Fibroblast of lung (primary cell): Measurements from ENCODE around the gene OR10P1. TPM values are rescaled to one million over a fixed set of nuclear protein-coding genes. Genes with fewer than 3 reads are reported as not detected.
A peak's percentile ranks its signal among the peaks of the same experiment; 100 is the strongest.

Experiments used
- DNase-seq, 2 donors: peaks; one replicate each; pipeline versions ENCODE4 v3.0.0 to v3.0.0-alpha.2; 2010; ENCODE audit warnings: low read depth in 2 of 2
- H2AFZ ChIP-seq: 2 replicates; pipeline ENCODE4 v1.5.1; 2012; ENCODE audit warnings: low read length, control low read depth, inconsistent platforms
- H3K27ac ChIP-seq: 2 replicates; pipeline ENCODE4 v1.5.1; 2011; ENCODE audit warnings: low read length, control low read depth; ENCODE audit not compliant: insufficient read depth
- H3K27me3 ChIP-seq: 2 replicates; pipeline ENCODE4 v1.5.1; 2011; ENCODE audit warnings: mild to moderate bottlenecking, low read length; ENCODE audit not compliant: control insufficient read depth, insufficient read depth
- H3K36me3 ChIP-seq: 2 replicates; pipeline ENCODE4 v1.5.1; 2011; ENCODE audit warnings: low read length; ENCODE audit not compliant: control insufficient read depth, insufficient read depth
- H3K4me1 ChIP-seq: 2 replicates; pipeline ENCODE4 v1.5.1; 2011; ENCODE audit warnings: low read length; ENCODE audit not compliant: control insufficient read depth, insufficient read depth; ENCODE audit errors: extremely low read depth
- H3K4me2 ChIP-seq: 2 replicates; pipeline ENCODE4 v1.5.1; 2011; ENCODE audit warnings: low read length, control low read depth; ENCODE audit not compliant: insufficient read depth; ENCODE audit errors: extremely low read depth
- H3K4me3 ChIP-seq, 4 experiments: fragments of 200-600 bp in 1 of 4; sonication (generic) in 1 of 4; replicated peaks in 1 of 4; 2 replicates each; pipeline ENCODE4 v1.5.1; 2011 to 2016; ENCODE audit warnings: low read length in 4 of 4, low read depth in 3 of 4, mild to moderate bottlenecking in 3 of 4, control low read depth in 2 of 4, inconsistent platforms in 1 of 4, mixed read lengths in 1 of 4; ENCODE audit not compliant: insufficient read depth in 1 of 4; ENCODE audit errors: control extremely low read depth in 1 of 4
- H3K79me2 ChIP-seq: 2 replicates; pipeline ENCODE4 v1.5.1; 2012; ENCODE audit warnings: mild to moderate bottlenecking, low read length, inconsistent platforms; ENCODE audit not compliant: control insufficient read depth, insufficient read depth
- H3K9ac ChIP-seq: 2 replicates; pipeline ENCODE4 v1.5.1; 2011; ENCODE audit warnings: mild to moderate bottlenecking, low read length, control low read depth; ENCODE audit not compliant: insufficient read depth
- H3K9me3 ChIP-seq: 2 replicates; pipeline ENCODE4 v1.5.1; 2012; ENCODE audit warnings: low read depth, low read length; ENCODE audit not compliant: control insufficient read depth, insufficient read depth
- H4K20me1 ChIP-seq: 2 replicates; pipeline ENCODE4 v1.5.1; 2011; ENCODE audit warnings: low read length; ENCODE audit not compliant: control insufficient read depth, insufficient read depth; ENCODE audit errors: extremely low read depth
- EZH2 ChIP-seq: IDR thresholded peaks from 2 replicates; pipeline ENCODE4 v1.5.1; 2012; ENCODE audit warnings: low read length, control low read depth, mild to moderate bottlenecking; ENCODE audit errors: missing control alignments
- polyA plus RNA-seq, 2 donors: library from polyadenylated mRNA; depleted of rRNA in 1 of 2; stranded (reverse) in 1 of 2; unstranded in 1 of 2; fragments of >200 nt; gene quantifications; 2 replicates each; pipeline ENCODE4 v1.2.1, GENCODE V29; 2011 to 2012; ENCODE audit warnings: missing spikeins in 1 of 2
- total RNA-seq: library from RNA; depleted of rRNA; stranded (reverse); fragments of >200 nt; gene quantifications from 2 replicates; pipeline ENCODE4 v1.2.1, GENCODE V29; 2014
- TF ChIP-seq, protein P1 (sequence below), 2 donors: IDR thresholded peaks in 1 of 2; conservative IDR thresholded peaks in 1 of 2; 1 replicate in 1 of 2; 2 replicates in 1 of 2; pipeline ENCODE4 v1.5.1; 2011 to 2012; ENCODE audit warnings: low read length in 2 of 2, control low read depth in 1 of 2, inconsistent platforms in 1 of 2, low read depth in 1 of 2, mild to moderate bottlenecking in 1 of 2

The OR10P1 gene
- total and polyA plus RNA-seq, 2 donors (not counting 1 experiment from before 2014, with no cell fraction given) = not detected

DNA sequence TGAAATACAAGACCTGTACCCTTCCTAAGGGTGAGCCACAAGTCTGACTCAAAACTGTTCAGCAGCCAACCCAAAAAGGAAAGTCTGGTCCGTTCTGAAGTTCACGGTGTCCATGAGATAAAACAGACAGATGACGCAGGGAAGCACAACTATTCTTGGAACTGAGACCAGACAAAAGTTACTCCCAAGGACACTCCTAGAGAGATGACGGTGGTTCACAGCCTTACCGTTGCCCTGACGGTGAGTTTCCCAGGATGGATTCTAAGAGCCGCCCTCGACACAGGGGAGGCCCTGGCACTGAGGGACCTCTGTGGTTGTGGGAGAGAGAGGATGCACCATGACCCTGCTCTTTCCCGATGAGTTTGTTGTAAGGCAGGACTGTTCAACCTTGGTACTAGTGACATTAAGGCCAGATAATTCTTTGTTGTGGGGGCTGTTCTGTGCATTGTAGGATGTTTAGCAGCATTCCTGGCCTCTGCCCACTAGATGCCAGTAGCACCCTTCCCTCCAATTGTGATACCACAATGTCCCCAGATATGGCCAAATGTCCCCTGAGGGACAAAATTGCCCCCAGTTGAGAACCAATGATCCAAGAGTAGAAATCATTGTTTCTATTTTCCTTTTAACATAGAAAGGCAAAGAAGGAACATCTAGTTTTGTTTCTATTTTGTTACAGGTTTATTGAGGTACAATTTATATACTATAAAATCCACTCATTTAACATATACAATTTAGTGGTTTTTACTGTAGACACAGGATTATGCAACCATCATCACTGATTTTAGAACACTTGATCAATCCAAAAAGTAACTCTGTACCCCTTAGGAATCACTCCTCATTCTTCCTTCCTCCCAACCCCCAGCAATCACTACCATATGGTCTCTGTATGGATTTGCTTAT lies 23.0 kb downstream of the OR10P1 start:
- Histone ChIP-seq H3K79me2 (no peaks in the 10 kb centered on the region), H2AFZ (no peak overlapping the region), H3K9me3 (no peaks in the 10 kb centered on the region), H3K9ac (no peak overlapping the region), H3K4me3 (no peak overlapping the region), H3K4me2 (no peak overlapping the region), H3K27ac (no peak overlapping the region), H3K4me1 (no peaks in the 10 kb centered on the region), H3K36me3 (no peaks in the 10 kb centered on the region), H3K27me3 (peaks cover 4% of the 10 kb centered on the region), H4K20me1 (no peaks in the 10 kb centered on the region)
- DNase-seq = peak; percentile 28 to 43
- no peak for TF ChIP-seq EZH2
- TF ChIP-seq, protein P1, sequence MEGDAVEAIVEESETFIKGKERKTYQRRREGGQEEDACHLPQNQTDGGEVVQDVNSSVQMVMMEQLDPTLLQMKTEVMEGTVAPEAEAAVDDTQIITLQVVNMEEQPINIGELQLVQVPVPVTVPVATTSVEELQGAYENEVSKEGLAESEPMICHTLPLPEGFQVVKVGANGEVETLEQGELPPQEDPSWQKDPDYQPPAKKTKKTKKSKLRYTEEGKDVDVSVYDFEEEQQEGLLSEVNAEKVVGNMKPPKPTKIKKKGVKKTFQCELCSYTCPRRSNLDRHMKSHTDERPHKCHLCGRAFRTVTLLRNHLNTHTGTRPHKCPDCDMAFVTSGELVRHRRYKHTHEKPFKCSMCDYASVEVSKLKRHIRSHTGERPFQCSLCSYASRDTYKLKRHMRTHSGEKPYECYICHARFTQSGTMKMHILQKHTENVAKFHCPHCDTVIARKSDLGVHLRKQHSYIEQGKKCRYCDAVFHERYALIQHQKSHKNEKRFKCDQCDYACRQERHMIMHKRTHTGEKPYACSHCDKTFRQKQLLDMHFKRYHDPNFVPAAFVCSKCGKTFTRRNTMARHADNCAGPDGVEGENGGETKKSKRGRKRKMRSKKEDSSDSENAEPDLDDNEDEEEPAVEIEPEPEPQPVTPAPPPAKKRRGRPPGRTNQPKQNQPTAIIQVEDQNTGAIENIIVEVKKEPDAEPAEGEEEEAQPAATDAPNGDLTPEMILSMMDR (conservative IDR thresholded peaks at IDR 0.05 in 1 of 2, IDR thresholded peaks at IDR 0.05 in 1 of 2; ENCODE audit: low read depth in 1 of 2, low read length in 2 of 2) = peak; percentile 49 to 62

DNA sequence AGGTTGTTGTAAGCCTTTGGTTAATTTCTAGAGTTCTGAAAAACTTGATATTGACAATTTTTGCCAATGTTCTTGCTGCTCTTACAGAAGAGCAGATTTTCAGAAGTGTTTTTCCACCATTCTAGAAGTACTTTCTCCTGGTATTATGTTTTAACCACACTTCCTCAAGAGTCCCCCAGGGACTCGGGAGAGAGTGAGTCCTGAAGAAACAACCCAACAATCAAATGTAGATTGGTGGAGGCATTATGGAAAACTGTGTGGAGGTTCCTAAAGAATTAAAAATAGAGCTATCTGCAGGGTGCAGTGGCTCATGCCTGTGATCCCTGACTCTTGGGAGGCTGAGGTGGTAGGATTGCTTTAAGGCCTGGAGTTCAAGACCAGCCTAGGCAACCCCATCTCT lies 26.7 kb downstream of the OR10P1 start:
- no peak overlapping the region for H2AFZ ChIP-seq
- H3K27ac ChIP-seq = no peak overlapping the region
- no peak overlapping the region for H3K4me3 ChIP-seq
- no peaks in the 10 kb centered on the region for H3K79me2 ChIP-seq
- TF ChIP-seq, protein P1 (conservative IDR thresholded peaks at IDR 0.05 in 1 of 2, IDR thresholded peaks at IDR 0.05 in 1 of 2; ENCODE audit: low read depth in 1 of 2, low read length in 2 of 2) = no peak
- TF ChIP-seq EZH2 = no peak
- no peak overlapping the region for H3K9ac ChIP-seq
- H3K9me3 ChIP-seq = no peaks in the 10 kb centered on the region
- no peak overlapping the region for H3K4me2 ChIP-seq
- no peaks in the 10 kb centered on the region for H3K4me1 ChIP-seq
- H3K27me3 ChIP-seq = peaks cover 4% of the 10 kb centered on the region
- no peak for DNase-seq
- H4K20me1 ChIP-seq = no peaks in the 10 kb centered on the region
- no peaks in the 10 kb centered on the region for H3K36me3 ChIP-seq

- H3K4me1 ChIP-seq = no peaks in the 10 kb centered on the region
- TF ChIP-seq EZH2 = no peak
- TF ChIP-seq, protein P1 (conservative IDR thresholded peaks at IDR 0.05 in 1 of 2, IDR thresholded peaks at IDR 0.05 in 1 of 2; ENCODE audit: low read depth in 1 of 2, low read length in 2 of 2) = no peak
- H4K20me1 ChIP-seq = no peaks in the 10 kb centered on the region
- H3K9ac ChIP-seq = no peak overlapping the region
- H2AFZ ChIP-seq = no peak overlapping the region
- no peak overlapping the region for H3K27ac ChIP-seq
- H3K79me2 ChIP-seq = no peaks in the 10 kb centered on the region
- peaks cover 4% of the 10 kb centered on the region for H3K27me3 ChIP-seq
- no peak overlapping the region for H3K4me2 ChIP-seq
- H3K9me3 ChIP-seq = no peaks in the 10 kb centered on the region
- H3K4me3 ChIP-seq = no peak overlapping the region
- no peak for DNase-seq
- no peaks in the 10 kb centered on the region for H3K36me3 ChIP-seq
These were observed 28.1 kb downstream of the OR10P1 start for GRCh38 chr12:55664826-55665225.
